ENCODE data around the gene WDR88. TPM values are rescaled to one million over a fixed set of nuclear protein-coding genes. Genes with fewer than 3 reads are reported as not detected.

The WDR88 gene
- total RNA-seq, 2 donors from 2014 or later: not detected

DNA sequence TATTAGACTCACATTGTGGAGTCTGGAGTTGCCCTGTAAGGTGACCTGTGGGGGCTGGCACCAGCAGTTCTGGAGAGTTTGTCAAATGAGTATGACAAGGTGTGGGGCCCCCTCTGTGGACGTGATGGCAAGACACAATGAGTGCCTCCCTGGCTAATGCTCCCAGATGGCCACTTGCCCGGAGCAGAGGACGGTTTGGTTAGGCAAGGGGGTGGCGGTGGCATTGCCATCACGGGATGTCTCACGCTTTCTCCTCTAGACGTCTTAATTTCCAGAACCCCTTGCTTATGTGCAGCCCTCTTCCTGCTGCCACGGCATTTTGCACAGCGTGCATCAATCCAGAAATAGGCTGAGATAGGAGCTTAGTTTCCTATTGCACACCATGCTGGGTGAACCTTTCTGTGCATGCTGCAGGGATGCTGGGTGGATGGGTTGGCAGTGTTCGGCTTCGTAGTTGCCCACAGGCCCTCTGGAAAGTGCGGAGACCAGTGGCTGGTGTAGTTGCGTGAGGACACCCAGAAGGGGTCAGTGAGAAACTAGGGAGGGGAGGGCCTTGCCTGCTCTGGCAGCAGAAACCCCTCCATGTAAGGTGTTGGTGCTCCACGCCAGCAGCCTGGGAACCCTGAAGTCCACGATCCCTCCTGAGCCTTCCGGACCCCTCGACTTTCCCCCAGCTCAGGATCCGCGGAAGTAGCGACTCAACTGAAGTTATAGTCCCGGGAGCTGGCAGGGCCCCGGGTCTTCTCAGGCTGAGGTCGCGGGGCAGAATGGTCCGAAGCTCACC, 44.2 kb downstream of the WDR88 start:
- Histone ChIP-seq H3K36me3 (no peaks in the 10 kb centered on the region), H3K27me3 (replicated peaks; ENCODE audit: insufficient read depth) (no peaks in the 10 kb centered on the region), H3K4me3 (peak overlapping the region; percentile 98), H3K27ac (peak overlapping the region; percentile 96), H3K9me3 (no peaks in the 10 kb centered on the region), H3K4me1 (ENCODE audit: control insufficient read depth in 1 of 2, low read depth in 2 of 2) (peaks cover 16 to 19% of the 10 kb centered on the region in 2 donors)
- TF ChIP-seq, protein P1, sequence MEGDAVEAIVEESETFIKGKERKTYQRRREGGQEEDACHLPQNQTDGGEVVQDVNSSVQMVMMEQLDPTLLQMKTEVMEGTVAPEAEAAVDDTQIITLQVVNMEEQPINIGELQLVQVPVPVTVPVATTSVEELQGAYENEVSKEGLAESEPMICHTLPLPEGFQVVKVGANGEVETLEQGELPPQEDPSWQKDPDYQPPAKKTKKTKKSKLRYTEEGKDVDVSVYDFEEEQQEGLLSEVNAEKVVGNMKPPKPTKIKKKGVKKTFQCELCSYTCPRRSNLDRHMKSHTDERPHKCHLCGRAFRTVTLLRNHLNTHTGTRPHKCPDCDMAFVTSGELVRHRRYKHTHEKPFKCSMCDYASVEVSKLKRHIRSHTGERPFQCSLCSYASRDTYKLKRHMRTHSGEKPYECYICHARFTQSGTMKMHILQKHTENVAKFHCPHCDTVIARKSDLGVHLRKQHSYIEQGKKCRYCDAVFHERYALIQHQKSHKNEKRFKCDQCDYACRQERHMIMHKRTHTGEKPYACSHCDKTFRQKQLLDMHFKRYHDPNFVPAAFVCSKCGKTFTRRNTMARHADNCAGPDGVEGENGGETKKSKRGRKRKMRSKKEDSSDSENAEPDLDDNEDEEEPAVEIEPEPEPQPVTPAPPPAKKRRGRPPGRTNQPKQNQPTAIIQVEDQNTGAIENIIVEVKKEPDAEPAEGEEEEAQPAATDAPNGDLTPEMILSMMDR (IDR thresholded peaks at IDR 0.05): no peak
- ATAC-seq (ENCODE audit: insufficient number of reproducible peaks, low FRiP score, low read depth): no peak
- DNase-seq (ENCODE audit: low spot score): no peak

DNA sequence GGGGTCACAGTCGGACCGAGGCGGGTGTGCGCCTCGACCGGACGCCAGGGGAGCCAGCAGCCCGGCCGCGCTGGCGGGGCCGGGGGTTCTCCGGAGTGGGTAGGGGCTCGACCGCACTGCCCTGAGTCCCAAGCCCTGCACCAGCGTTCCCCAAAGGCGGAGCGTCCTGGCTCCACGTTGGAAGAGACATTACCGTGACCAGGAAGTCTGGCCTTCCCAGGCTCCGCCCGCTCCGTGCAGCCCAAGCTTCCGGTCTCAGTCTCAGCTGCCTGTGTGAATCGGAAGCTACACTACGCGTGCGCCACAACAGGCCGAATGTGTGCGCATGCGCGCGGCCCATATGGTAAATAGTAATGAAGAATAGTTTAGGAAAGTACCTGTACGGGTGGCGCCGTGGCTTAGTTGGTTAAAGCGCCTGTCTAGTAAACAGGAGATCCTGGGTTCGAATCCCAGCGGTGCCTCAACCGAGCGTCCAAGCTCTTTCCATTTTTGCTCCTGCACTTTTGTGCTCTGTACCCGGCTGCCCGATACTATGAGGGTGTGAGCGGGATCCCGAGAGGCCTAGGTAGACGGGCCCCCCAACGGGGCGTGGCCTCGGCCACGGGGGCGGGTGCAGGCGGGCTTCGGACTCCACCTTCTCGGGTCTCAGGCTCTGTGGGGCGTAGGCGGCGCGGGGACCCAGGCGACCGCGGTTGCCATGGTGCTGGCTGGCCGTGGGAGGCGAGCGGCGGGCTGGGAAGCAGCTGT, 44.9 kb downstream of the WDR88 start:
- ATAC-seq (ENCODE audit: insufficient number of reproducible peaks, low FRiP score, low read depth) (peak; percentile 93), DNase-seq (ENCODE audit: low spot score) (peak; percentile 85)
- TF ChIP-seq, protein P1 (IDR thresholded peaks at IDR 0.05): peak; percentile 40
- peaks cover 16 to 19% of the 10 kb centered on the region in 2 donors for H3K4me1 ChIP-seq (ENCODE audit: control insufficient read depth in 1 of 2, low read depth in 2 of 2)
- H3K27ac ChIP-seq: peak overlapping the region; percentile 96
- peak overlapping the region; percentile 98 for H3K4me3 ChIP-seq
- no peaks in the 10 kb centered on the region for H3K36me3 ChIP-seq
- no peaks in the 10 kb centered on the region for H3K27me3 ChIP-seq (replicated peaks; ENCODE audit: insufficient read depth)
- no peaks in the 10 kb centered on the region for H3K9me3 ChIP-seq

DNA sequence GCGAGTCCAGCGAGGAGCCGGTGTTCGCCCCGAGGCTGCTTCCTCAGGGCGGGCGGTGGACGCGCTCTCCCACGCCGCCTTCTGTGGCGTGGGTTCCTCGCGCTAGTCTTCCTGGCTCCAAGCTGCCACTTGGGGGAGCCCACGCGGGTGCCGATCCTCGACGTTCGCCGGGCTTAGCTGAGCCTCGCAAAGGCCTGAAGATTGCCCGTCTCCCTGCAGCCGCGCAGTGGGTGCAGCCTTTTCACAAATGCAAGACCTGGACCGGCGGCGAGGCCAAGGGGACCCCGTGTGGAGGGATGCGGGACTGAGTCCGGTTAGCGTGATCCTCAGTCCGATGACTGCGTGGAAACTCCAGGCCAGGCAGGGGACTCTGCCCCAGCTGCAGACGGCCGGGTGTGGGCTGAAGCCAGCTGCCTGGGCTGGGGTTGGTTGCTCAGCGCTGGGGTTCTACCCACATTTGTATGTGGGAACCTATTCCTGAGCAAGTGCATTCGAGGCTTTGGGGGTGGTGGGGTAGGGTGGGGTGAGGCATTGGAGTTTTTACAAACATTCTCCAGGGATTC, 45.6 kb downstream of the WDR88 start:
- DNase-seq (ENCODE audit: low spot score) (peak; percentile 19), ATAC-seq (ENCODE audit: insufficient number of reproducible peaks, low FRiP score, low read depth) (peak; percentile 31)
- Histone ChIP-seq H3K36me3 (no peaks in the 10 kb centered on the region), H3K4me3 (peak overlapping the region; percentile 98), H3K9me3 (no peaks in the 10 kb centered on the region), H3K4me1 (ENCODE audit: control insufficient read depth in 1 of 2, low read depth in 2 of 2) (peaks cover 16 to 19% of the 10 kb centered on the region in 2 donors), H3K27ac (peak overlapping the region; percentile 96), H3K27me3 (replicated peaks; ENCODE audit: insufficient read depth) (no peaks in the 10 kb centered on the region)
- TF ChIP-seq, protein P1 (IDR thresholded peaks at IDR 0.05): peak; percentile 60

DNA sequence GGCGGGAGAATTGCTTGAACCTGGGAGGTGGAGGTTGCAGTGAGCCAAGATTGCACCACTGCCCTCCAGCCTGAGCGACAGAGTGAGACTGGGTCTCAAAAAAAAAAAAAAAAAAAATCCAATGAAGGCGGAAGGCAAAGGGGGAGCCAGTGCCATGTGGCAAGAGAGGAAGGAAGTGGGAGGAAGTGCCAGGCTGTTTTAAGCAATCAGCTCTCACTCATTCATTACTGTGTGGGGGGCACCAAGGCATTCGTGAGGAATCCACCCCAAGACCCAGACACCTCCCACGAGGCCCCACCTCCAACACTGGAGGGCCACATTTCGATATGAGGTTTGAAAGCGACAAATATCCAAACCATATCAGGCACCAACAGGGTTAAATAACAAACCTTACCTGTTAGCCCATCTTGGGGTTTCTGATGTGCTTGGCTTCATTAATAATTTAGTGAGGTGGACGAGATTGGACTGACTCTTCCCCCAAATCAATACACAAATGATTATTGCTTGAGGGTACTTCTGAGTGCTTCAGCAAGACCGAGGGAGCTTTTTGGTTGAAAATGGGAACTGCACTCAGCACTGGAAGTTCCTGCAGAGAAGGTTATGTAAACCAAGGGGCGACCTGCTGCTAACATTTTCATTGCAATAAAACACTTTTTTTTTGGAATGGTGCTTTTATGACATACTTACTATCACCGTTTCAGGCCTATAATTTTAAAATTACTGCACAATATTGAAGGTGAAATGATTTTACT, 54.7 kb downstream of the WDR88 start:
- no peak for ATAC-seq (ENCODE audit: insufficient number of reproducible peaks, low FRiP score, low read depth)
- TF ChIP-seq, protein P1 (IDR thresholded peaks at IDR 0.05): no peak
- Histone ChIP-seq H3K9me3 (no peaks in the 10 kb centered on the region), H3K27ac (no peak overlapping the region), H3K4me3 (no peak overlapping the region), H3K27me3 (replicated peaks; ENCODE audit: insufficient read depth) (no peaks in the 10 kb centered on the region), H3K36me3 (no peaks in the 10 kb centered on the region), H3K4me1 (ENCODE audit: control insufficient read depth in 1 of 2, low read depth in 2 of 2) (peaks cover 2 to 12% of the 10 kb centered on the region in 2 donors)
- DNase-seq (ENCODE audit: low spot score): no peak
